Adrenal gland (tissue), 12 donors: ENCODE results near the gene THADA. TPM values are rescaled to one million over a fixed set of nuclear protein-coding genes. Genes with fewer than 3 reads are reported as not detected.
A peak's percentile ranks its signal among the peaks of the same experiment; 100 is the strongest.
"Not testable (repeated sequence)": the region's sequence is repeated elsewhere in the genome, so short reads cannot be mapped to it uniquely, and the experiment has no call there.

Source experiments
- DNase-seq, 7 donors: peaks; one replicate each; pipeline ENCODE4 v3.0.0-alpha.2; 2019 to 2020
- H3K27ac ChIP-seq, 5 donors: fragments of 200-600 bp; sonication (generic) in 4 of 5; 1 replicate in 3 of 5; 2 replicates in 2 of 5; pipeline versions ENCODE4 v1.5.1 to v1.8.0; 2016 to 2020; ENCODE audit warnings: mild to moderate bottlenecking in 1 of 5
- H3K27me3 ChIP-seq: fragments of 200-600 bp; 2 replicates; pipeline ENCODE4 v1.8.0; 2021
- H3K36me3 ChIP-seq, 2 donors: fragments of 200-600 bp; replicated peaks in 1 of 2; 1 replicate in 1 of 2; 2 replicates in 1 of 2; pipeline versions ENCODE4 v1.5.1 to v1.8.0; 2018 to 2022
- H3K4me1 ChIP-seq, 2 donors: fragments of 200-600 bp; replicated peaks in 1 of 2; 1 replicate in 1 of 2; 2 replicates in 1 of 2; pipeline versions ENCODE4 v1.5.1 to v1.8.0; 2018 to 2021
- H3K4me3 ChIP-seq, 4 donors: fragments of 200-600 bp; sonication (generic) in 3 of 4; one replicate each; pipeline ENCODE4 v1.5.1; 2016 to 2018
- H3K9me3 ChIP-seq, 3 donors: fragments of 200-600 bp; sonication (generic) in 1 of 3; replicated peaks in 1 of 3; 1 replicate in 2 of 3; 2 replicates in 1 of 3; pipeline versions ENCODE4 v1.5.1 to v1.8.0; 2016 to 2021
- POLR2A ChIP-seq, 2 donors: fragments of 450-650 bp; IDR thresholded peaks; one replicate each; pipeline ENCODE4 v1.6.1; 2017; ENCODE audit warnings: antibody characterized with exemption in 2 of 2, mild to moderate bottlenecking in 2 of 2, moderate library complexity in 1 of 2
- WGBS, 4 donors: extraction: QIAGEN DNeasy Blood & Tissue Kit in 2 of 4; methylation state at CpG; one replicate each; pipeline versions ENCODE4 v1.1.5 to v1.1.7; 2013 to 2017; 5-methylcytosine and 5-hydroxymethylcytosine counted together
- intact Hi-C, 2 donors: fragments of 100-400 bp; cut with DNase I; formaldehyde crosslinking; loops; one replicate each; pipeline versions ENCODE4 v1.14.1 to v1.15.0; 2022 to 2023
- polyA plus RNA-seq, 3 donors: library from polyadenylated mRNA; stranded (reverse); fragments of 200-250 nt in 2 of 3; fragments of 350-450 nt in 1 of 3; fragmentation: Illumina TruSeq in 1 of 3; extraction: RNeasy Lipid Tissue Mini Kit (QIAGEN cat#74804) in 1 of 3; gene quantifications; one replicate each; pipeline ENCODE4 v1.2.3, GENCODE V29; 2013 to 2014
- total RNA-seq, 9 donors: library from RNA; depleted of rRNA in 4 of 9; stranded (reverse); fragments of >200 nt in 4 of 9; fragments of 120-200 nt in 1 of 9; fragmentation: NEBNext Ultra II Directional in 1 of 9; extraction: Animal tissue kit (Norgen Biotek cat#: 25700) in 1 of 9; gene quantifications; one replicate each; pipeline versions ENCODE4 v1.1.0 to v1.2.4, GENCODE V29; 2013 to 2023
- TF ChIP-seq, protein P1 (sequence below), 6 experiments: fragments of 450-650 bp in 4 of 6; fragments of 200-600 bp in 2 of 6; sonication (generic) in 1 of 6; IDR thresholded peaks; 1 replicate in 5 of 6; 2 replicates in 1 of 6; pipeline versions ENCODE4 v1.5.1 to v1.8.0; 2016 to 2021; ENCODE audit warnings: antibody characterized with exemption in 6 of 6, mild to moderate bottlenecking in 2 of 6, moderate library complexity in 1 of 6
- donor health status: healthy with polysubstance abuse.
- donor health status: Bipolar disorder and iron deficiency.
- donor health status: DM: yes; HTN: yes; CAD: no.
- donor health status: DM: no; HTN: no; CAD: no.
- donor health status: DM: no; HTN: no; CAD: no.
- donor health status: DM: yes; HTN: yes; CAD: no.

THADA gene
- total and polyA plus RNA-seq, 12 donors, result 14.1 to 38.4 (median 25.4) TPM

DNA sequence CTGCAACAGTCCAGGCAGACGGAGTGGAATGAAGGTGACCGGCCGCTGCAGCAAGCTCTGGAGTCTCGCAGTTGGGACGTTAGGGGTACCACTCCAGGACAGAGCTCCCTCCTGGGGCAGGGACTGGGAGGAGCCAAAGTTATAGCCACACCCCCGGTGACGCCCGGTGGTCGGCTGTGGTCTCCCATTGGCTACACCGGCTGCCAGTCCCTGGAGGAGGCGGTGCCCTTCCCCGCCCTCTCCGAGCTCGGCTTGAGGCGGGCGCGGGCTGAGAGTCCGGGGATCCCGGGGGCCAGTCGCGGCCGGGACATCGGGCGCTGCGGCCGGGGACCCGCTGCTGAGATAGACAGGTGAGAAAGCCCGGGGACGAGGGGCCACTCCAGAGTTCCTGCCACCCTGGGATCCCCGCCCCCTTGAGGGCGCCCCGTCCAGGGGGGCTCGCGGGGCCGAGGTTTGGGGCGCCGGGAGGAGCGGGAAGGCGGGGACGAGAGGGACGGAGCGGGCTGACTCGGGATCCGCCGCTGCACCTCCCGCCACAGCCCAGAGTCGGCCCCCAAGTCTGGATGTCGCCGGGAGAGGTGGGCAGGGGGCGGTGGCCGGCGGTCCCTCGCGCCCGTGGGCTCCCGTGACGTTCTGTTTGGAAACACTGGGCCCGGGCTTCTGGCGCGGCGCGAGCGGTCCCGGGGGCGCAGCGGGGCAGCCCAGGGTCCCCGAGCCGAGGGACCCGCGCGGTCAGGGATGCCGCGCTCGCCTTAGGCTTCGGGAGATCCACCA lies 41.4 kb upstream of the THADA start, which contains the start of gene PLEKHH2:
PLEKHH2 (plus strand) TSS at position 231 of the 774 bp plus-strand sequence. CDS start 7,414 bp downstream, outside the sequence.
- peak; percentile 90 to 95 (median 92) for DNase-seq
- Histone ChIP-seq H3K27ac (peak within 1 kb of the TSS in 3 of 5 donors; percentile 36 to 61 (median 50)), H3K27me3 (no peaks in the 10 kb centered on the region), H3K4me3 (peak within 1 kb of the TSS in 3 of 4 donors; percentile 12 to 88 (median 83)), H3K4me1 (peaks cover 4% of the 10 kb centered on the region in 2 donors), H3K9me3 (no peaks in the 10 kb centered on the region), H3K36me3 (no peaks in the 10 kb centered on the region)
- TF ChIP-seq, protein P1, sequence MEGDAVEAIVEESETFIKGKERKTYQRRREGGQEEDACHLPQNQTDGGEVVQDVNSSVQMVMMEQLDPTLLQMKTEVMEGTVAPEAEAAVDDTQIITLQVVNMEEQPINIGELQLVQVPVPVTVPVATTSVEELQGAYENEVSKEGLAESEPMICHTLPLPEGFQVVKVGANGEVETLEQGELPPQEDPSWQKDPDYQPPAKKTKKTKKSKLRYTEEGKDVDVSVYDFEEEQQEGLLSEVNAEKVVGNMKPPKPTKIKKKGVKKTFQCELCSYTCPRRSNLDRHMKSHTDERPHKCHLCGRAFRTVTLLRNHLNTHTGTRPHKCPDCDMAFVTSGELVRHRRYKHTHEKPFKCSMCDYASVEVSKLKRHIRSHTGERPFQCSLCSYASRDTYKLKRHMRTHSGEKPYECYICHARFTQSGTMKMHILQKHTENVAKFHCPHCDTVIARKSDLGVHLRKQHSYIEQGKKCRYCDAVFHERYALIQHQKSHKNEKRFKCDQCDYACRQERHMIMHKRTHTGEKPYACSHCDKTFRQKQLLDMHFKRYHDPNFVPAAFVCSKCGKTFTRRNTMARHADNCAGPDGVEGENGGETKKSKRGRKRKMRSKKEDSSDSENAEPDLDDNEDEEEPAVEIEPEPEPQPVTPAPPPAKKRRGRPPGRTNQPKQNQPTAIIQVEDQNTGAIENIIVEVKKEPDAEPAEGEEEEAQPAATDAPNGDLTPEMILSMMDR (IDR thresholded peaks at IDR 0.05), result no peak
- TF ChIP-seq POLR2A (IDR thresholded peaks at IDR 0.05), result peak; percentile 42 to 67
- intact Hi-C loops, result loop anchor here in 1 of 2 donors (10.0 kb wide), 1 partner anchor 138 kb away; the partner anchor contains the start of gene DYNC2LI1
- 0 to 2% (median 1%) methylated on average over 29 to 75 of the region's 75 CpGs for WGBS, 4 donors

DNA sequence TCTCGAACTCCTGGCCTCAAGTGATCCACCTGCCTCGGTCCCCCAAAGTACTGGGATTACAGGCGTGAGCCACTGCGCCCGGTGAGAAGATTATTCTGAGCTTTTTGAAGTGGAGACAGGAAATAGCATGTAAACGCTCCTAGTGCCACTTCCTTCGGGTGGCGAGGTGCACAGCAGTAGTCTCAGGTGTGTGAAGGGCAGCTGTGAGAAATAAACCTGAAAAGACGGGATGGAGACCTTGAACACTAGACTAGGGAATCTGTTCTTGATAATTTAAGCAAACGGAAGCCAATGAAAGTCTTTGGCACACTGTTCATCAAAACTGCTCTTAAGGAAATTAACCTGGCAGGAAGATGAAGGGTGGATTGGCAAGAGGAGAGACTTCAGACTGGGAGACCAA lies 40.8 kb upstream of the THADA start:
- intact Hi-C loops, result loop anchor here in 1 of 2 donors (10.0 kb wide), 1 partner anchor 138 kb away; the partner anchor contains the start of gene DYNC2LI1
- Histone ChIP-seq H3K9me3 (no peaks in the 10 kb centered on the region), H3K36me3 (no peaks in the 10 kb centered on the region), H3K4me3 (peak overlapping the region in 2 of 4 donors; percentile 83 to 88), H3K4me1 (peaks cover 4% of the 10 kb centered on the region in 2 donors), H3K27ac (no peak overlapping the region), H3K27me3 (no peaks in the 10 kb centered on the region)
- 32 to 38% (median 34%) methylated on average over 9 to 10 of the region's 10 CpGs for whole genome bisulfite sequencing, 4 donors
- no peak for DNase-seq
- TF ChIP-seq, protein P1 (IDR thresholded peaks at IDR 0.05), result no peak
- no peak for TF ChIP-seq POLR2A (IDR thresholded peaks at IDR 0.05)

DNA sequence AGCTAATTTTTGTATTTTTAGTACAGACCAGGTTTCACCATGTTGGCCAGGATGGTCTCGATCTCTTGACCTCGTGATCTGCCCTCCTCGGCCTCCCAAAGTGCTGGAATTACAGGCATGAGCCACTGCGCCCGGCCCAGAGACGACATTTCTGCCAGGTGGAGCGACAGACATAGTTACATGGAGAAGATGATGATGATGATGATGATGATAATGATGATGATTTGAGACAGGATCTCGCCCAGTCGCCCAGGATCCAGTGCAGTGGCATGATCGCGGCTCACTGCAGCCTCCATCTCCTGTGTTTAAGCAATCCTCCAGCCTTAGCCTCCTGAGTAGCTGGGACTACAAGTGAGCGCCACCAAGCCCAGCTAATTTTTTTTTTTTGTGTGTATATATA lies 40.3 kb upstream of the THADA start:
- H3K4me3 ChIP-seq, H3K4me1 ChIP-seq, H3K36me3 ChIP-seq, H3K27me3 ChIP-seq, H3K27ac ChIP-seq, H3K9me3 ChIP-seq, DNase-seq: not testable (repeated sequence)
- intact Hi-C loops, result loop anchor here in 1 of 2 donors (10.0 kb wide), 1 partner anchor 139 kb away; the partner anchor contains the start of gene DYNC2LI1
- WGBS, 4 donors, result 92 to 97% (median 93%) methylated on average over 11 to 12 of the region's 12 CpGs

DNA sequence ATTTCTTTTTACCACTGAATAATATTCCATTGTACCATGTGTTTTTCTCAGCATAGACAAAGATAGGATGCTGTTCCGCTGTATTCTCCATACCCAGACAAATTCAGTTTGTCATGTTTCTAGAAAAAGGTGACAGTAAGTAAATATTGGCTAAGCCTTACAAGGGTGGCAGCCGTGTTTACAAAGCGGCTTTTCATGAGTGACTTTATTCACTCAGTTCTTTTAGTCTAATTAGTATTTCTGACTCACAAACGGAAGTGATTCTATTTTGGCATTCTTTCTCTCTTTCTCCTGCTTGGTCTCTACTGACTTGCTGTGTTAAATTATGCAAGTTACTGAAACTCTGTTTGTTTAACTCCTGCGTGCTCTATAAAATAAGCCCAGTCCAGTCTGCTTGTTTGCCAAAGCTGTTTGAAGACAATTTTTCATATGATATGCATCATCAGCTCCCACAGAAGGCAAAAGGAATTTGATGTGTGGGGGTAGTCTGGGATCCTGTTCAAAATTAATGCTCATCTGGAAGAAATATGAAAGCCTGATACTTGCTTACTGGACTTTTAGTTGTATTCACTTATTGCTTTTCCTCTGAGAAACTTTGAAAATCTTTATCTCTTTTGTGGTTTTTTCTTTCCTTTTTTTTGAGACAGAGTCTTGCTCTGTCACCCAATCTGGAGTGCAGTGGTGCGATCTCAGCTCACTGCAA lies 38.9 kb upstream of the THADA start:
- intact Hi-C loops, result loop anchor here in 1 of 2 donors (10.0 kb wide), 1 partner anchor 140 kb away; the partner anchor contains the start of gene DYNC2LI1
- no peak for TF ChIP-seq POLR2A (IDR thresholded peaks at IDR 0.05)
- TF ChIP-seq, protein P1 (IDR thresholded peaks at IDR 0.05), result no peak
- 49 to 55% (median 52%) methylated on average over 6 of the region's 6 CpGs for WGBS, 4 donors
- DNase-seq, result no peak
- Histone ChIP-seq H3K27ac (peak overlapping the region in 1 of 5 donors; percentile 49), H3K9me3 (no peaks in the 10 kb centered on the region), H3K4me1 (peaks cover 4% of the 10 kb centered on the region in 2 donors), H3K36me3 (no peaks in the 10 kb centered on the region), H3K27me3 (no peaks in the 10 kb centered on the region), H3K4me3 (no peak overlapping the region)
